ENCODE measurements around the gene TNS4.

DNA sequence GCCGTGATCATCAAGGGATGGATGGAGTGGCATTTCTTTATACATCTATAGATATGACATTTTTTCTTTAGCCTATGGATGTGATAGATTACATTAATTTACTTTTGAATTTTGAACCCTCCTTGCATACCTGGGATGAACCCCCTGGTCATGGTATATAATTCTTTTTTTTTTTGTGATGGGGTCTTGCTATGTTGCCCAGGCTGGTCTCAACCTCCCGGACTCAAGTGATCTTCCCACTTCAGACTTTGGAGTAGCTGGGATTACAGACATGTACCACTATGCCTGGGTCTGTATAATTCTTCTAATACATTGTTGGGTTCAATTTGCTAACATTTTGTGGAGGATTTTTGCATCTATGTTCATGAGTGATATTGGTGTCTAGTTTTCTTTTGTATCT, 1.7 kb upstream of the TNS4 start:
- TF ChIP-seq CTCF (IDR thresholded peaks at IDR 0.05) (no peak), POLR2A (IDR thresholded peaks at IDR 0.05) (no peak)

Measured in sigmoid colon (tissue), 3 donors.